Left hindlimb (tissue), 1 donor: ENCODE measurements around the gene HOXC10.
A peak's percentile ranks its signal among the peaks of the same experiment; 100 is the strongest.

Source experiments
- DNase-seq: peaks from one replicate; pipeline ENCODE4 v3.0.0-alpha.2; 2018

Gene HOXC10

GRCh38 chr12:53977596-53978445 lies 7.1 kb upstream of the HOXC10 start:
- DNase-seq = no peak

- peak; percentile 61 for DNase-seq
Measured at GRCh38 chr12:53978477-53979356, 6.2 kb upstream of the HOXC10 start.

GRCh38 chr12:53980104-53980801 lies 4.7 kb upstream of the HOXC10 start:
- peak; percentile 59 for DNase-seq

GRCh38 chr12:53980802-53981496 lies 4.0 kb upstream of the HOXC10 start:
- DNase-seq = peak; percentile 46

GRCh38 chr12:53981634-53982565 lies 3.0 kb upstream of the HOXC10 start:
- DNase-seq = peak; percentile 62

- peak; percentile 50 for DNase-seq
Measured at GRCh38 chr12:53982648-53983567, 2.0 kb upstream of the HOXC10 start.

- DNase-seq = no peak
Measured at GRCh38 chr12:53983568-53983949, 1.4 kb upstream of the HOXC10 start.

- DNase-seq = no peak
Measured at GRCh38 chr12:53983950-53984572, 885 bp upstream of the HOXC10 start.

- DNase-seq = no peak
Measured at GRCh38 chr12:53985692-53985993, 697 bp downstream of the HOXC10 start.

- DNase-seq = no peak
Measured at GRCh38 chr12:53985994-53986685, 1.2 kb downstream of the HOXC10 start.

GRCh38 chr12:53986686-53987483 lies 1.9 kb downstream of the HOXC10 start:
- no peak for DNase-seq

GRCh38 chr12:53987787-53988230 lies 2.9 kb downstream of the HOXC10 start:
- no peak for DNase-seq

GRCh38 chr12:53988541-53989226 lies 3.7 kb downstream of the HOXC10 start:
- peak; percentile 40 for DNase-seq

- peak; percentile 70 for DNase-seq
Measured at GRCh38 chr12:53989227-53990113, 4.5 kb downstream of the HOXC10 start.

GRCh38 chr12:53990311-53991076 lies 5.5 kb downstream of the HOXC10 start:
- no peak for DNase-seq

- no peak for DNase-seq
Measured at GRCh38 chr12:53991077-53991460, 6.1 kb downstream of the HOXC10 start.
